ENCODE results near the gene DYDC2. TPM values are rescaled to one million over a fixed set of nuclear protein-coding genes. Genes with fewer than 3 reads are reported as not detected.

Gene DYDC2
- total RNA-seq, 1 donor from 2014 or later = 1.1 TPM

GRCh38 chr10:80390740-80391139 is 34.2 kb downstream of the DYDC2 start:
- Mint-ChIP-seq H3K4me1 (ENCODE audit: unreplicated experiment) (peaks cover 10% of the 10 kb centered on the region), H3K27me3 (no peaks in the 10 kb centered on the region), H3K36me3 (no peaks in the 10 kb centered on the region), H3K9me3 (no peaks in the 10 kb centered on the region), H3K27ac (no peak overlapping the region), H3K4me3 (no peak overlapping the region)
- no peak for DNase-seq (ENCODE audit: extremely low spot score, unreplicated experiment)
- TF ChIP-seq, protein P1, sequence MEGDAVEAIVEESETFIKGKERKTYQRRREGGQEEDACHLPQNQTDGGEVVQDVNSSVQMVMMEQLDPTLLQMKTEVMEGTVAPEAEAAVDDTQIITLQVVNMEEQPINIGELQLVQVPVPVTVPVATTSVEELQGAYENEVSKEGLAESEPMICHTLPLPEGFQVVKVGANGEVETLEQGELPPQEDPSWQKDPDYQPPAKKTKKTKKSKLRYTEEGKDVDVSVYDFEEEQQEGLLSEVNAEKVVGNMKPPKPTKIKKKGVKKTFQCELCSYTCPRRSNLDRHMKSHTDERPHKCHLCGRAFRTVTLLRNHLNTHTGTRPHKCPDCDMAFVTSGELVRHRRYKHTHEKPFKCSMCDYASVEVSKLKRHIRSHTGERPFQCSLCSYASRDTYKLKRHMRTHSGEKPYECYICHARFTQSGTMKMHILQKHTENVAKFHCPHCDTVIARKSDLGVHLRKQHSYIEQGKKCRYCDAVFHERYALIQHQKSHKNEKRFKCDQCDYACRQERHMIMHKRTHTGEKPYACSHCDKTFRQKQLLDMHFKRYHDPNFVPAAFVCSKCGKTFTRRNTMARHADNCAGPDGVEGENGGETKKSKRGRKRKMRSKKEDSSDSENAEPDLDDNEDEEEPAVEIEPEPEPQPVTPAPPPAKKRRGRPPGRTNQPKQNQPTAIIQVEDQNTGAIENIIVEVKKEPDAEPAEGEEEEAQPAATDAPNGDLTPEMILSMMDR (conservative IDR thresholded peaks at IDR 0.05) = no peak

DNA sequence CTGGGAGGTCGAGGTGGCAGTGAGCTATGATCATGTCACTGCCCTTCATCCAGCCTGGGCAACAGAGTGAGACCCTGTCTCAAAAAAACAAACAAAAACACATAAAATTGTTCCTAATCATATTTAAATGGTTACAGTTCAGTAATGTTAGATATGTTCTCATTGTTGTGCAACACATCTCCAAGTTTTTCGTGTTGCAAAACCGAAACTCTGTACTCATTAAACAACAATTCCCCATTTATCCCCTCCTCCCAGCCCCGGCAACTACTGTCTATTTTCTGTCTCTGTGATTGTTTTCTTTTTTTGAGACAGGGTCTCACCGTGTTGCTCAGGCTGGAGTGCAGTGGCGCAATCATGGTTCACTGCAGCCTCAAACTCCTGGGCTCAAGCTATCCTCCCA is 35.7 kb downstream of the DYDC2 start:
- no peak for DNase-seq (ENCODE audit: extremely low spot score, unreplicated experiment)
- TF ChIP-seq, protein P1 (conservative IDR thresholded peaks at IDR 0.05) = no peak
- no peaks in the 10 kb centered on the region for H3K36me3 Mint-ChIP-seq
- H3K27me3 Mint-ChIP-seq = no peaks in the 10 kb centered on the region
- H3K27ac Mint-ChIP-seq = no peak overlapping the region
- no peak overlapping the region for H3K4me3 Mint-ChIP-seq
- no peaks in the 10 kb centered on the region for H3K9me3 Mint-ChIP-seq
- peaks cover 10% of the 10 kb centered on the region for H3K4me1 Mint-ChIP-seq (ENCODE audit: unreplicated experiment)

- Mint-ChIP-seq H3K9me3 (no peaks in the 10 kb centered on the region), H3K4me1 (ENCODE audit: unreplicated experiment) (peaks cover 10% of the 10 kb centered on the region), H3K27me3 (no peaks in the 10 kb centered on the region), H3K4me3 (no peak overlapping the region), H3K27ac (peak overlapping the region; percentile 60), H3K36me3 (no peaks in the 10 kb centered on the region)
- no peak for DNase-seq (ENCODE audit: extremely low spot score, unreplicated experiment)
- TF ChIP-seq, protein P1 (conservative IDR thresholded peaks at IDR 0.05) = no peak
Measured at GRCh38 chr10:80394358-80394916, 37.9 kb downstream of the DYDC2 start.

DNA sequence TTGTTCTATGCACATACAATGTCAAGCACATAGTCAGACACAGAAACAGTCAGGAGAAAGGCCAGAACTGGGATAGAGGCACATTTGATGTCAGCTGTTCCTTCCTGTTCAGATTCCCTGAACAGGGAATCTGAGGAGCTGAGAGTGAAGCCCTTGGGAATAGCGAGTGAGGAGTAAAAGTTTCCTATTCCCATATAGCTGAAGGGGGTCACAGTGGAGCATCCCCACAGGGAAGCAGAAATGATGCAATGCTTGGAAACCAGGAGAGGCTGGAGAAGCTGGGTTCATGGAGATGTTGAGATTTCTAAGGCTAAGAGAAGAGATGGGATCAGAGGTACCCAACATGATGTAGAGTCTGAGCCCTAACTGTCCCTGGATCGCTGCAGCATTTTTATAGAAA is 40.4 kb downstream of the DYDC2 start:
- H3K27ac Mint-ChIP-seq = no peak overlapping the region
- DNase-seq (ENCODE audit: extremely low spot score, unreplicated experiment) = no peak
- no peak overlapping the region for H3K4me3 Mint-ChIP-seq
- peaks cover 10% of the 10 kb centered on the region for H3K4me1 Mint-ChIP-seq (ENCODE audit: unreplicated experiment)
- H3K27me3 Mint-ChIP-seq = no peaks in the 10 kb centered on the region
- H3K9me3 Mint-ChIP-seq = no peaks in the 10 kb centered on the region
- no peaks in the 10 kb centered on the region for H3K36me3 Mint-ChIP-seq
- TF ChIP-seq, protein P1 (conservative IDR thresholded peaks at IDR 0.05) = no peak

- DNase-seq (ENCODE audit: extremely low spot score, unreplicated experiment) = no peak
- Mint-ChIP-seq H3K4me1 (ENCODE audit: unreplicated experiment) (peaks cover under 1% of the 10 kb centered on the region), H3K27ac (no peak overlapping the region), H3K4me3 (no peak overlapping the region), H3K9me3 (no peaks in the 10 kb centered on the region), H3K36me3 (no peaks in the 10 kb centered on the region), H3K27me3 (no peaks in the 10 kb centered on the region)
- TF ChIP-seq, protein P1 (conservative IDR thresholded peaks at IDR 0.05) = no peak
Measured at GRCh38 chr10:80400136-80400804, 43.7 kb downstream of the DYDC2 start.
